GOT3 (cell line): Measurements from ENCODE around the gene OR4D2.

Source experiments
- DNase-seq: peaks from one replicate; lab custom pipeline; 2025; ENCODE audit warnings: mixed read lengths; lab: John Stamatoyannopoulos, UW

The OR4D2 gene

GRCh38 chr17:58210922-58211321 lies 44.1 kb downstream of the OR4D2 start:
- DNase-seq, result no peak

GRCh38 chr17:58215685-58216084 lies 48.9 kb downstream of the OR4D2 start:
- no peak for DNase-seq

- DNase-seq, result no peak
These were observed 51.0 kb downstream of the OR4D2 start for GRCh38 chr17:58217766-58218165.

GRCh38 chr17:58219007-58219788 lies 52.4 kb downstream of the OR4D2 start, which contains the start of gene MKS1:
TSS of gene MKS1 (minus strand) at chr17:58219255. CDS start at chr17:58219230, 25 bp downstream.
- peak; percentile 87 for DNase-seq

GRCh38 chr17:58219789-58220183 lies 53.0 kb downstream of the OR4D2 start:
- DNase-seq, result no peak
